Measurements from ENCODE around the gene CLEC16A. TPM values are rescaled to one million over a fixed set of nuclear protein-coding genes. Genes with fewer than 3 reads are reported as not detected.

Gene CLEC16A
- total and polyA plus RNA-seq, 2 experiments from 2014 or later = 9.9 to 24.1 TPM

DNA sequence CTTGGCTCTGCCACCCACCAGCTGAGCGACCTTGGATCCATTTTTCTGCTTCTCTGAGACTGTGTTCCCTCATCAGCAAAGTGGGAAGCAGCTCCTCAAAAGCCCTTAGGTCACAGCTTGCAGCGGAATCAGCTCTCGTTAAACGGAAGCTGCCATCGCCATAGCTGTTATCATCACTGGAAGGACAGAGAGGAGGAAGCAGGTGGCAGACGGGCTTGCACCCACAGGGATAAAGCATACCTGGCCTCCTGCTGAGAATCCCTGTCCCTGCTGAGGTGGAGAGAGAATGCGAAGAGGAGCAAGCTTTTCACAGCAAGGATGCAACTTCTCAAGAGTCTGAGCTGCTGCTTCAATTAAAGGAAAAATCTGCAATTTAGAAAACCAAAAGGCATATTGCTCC, 106.6 kb downstream of the CLEC16A start (continued):
- TF ChIP-seq, protein P1, sequence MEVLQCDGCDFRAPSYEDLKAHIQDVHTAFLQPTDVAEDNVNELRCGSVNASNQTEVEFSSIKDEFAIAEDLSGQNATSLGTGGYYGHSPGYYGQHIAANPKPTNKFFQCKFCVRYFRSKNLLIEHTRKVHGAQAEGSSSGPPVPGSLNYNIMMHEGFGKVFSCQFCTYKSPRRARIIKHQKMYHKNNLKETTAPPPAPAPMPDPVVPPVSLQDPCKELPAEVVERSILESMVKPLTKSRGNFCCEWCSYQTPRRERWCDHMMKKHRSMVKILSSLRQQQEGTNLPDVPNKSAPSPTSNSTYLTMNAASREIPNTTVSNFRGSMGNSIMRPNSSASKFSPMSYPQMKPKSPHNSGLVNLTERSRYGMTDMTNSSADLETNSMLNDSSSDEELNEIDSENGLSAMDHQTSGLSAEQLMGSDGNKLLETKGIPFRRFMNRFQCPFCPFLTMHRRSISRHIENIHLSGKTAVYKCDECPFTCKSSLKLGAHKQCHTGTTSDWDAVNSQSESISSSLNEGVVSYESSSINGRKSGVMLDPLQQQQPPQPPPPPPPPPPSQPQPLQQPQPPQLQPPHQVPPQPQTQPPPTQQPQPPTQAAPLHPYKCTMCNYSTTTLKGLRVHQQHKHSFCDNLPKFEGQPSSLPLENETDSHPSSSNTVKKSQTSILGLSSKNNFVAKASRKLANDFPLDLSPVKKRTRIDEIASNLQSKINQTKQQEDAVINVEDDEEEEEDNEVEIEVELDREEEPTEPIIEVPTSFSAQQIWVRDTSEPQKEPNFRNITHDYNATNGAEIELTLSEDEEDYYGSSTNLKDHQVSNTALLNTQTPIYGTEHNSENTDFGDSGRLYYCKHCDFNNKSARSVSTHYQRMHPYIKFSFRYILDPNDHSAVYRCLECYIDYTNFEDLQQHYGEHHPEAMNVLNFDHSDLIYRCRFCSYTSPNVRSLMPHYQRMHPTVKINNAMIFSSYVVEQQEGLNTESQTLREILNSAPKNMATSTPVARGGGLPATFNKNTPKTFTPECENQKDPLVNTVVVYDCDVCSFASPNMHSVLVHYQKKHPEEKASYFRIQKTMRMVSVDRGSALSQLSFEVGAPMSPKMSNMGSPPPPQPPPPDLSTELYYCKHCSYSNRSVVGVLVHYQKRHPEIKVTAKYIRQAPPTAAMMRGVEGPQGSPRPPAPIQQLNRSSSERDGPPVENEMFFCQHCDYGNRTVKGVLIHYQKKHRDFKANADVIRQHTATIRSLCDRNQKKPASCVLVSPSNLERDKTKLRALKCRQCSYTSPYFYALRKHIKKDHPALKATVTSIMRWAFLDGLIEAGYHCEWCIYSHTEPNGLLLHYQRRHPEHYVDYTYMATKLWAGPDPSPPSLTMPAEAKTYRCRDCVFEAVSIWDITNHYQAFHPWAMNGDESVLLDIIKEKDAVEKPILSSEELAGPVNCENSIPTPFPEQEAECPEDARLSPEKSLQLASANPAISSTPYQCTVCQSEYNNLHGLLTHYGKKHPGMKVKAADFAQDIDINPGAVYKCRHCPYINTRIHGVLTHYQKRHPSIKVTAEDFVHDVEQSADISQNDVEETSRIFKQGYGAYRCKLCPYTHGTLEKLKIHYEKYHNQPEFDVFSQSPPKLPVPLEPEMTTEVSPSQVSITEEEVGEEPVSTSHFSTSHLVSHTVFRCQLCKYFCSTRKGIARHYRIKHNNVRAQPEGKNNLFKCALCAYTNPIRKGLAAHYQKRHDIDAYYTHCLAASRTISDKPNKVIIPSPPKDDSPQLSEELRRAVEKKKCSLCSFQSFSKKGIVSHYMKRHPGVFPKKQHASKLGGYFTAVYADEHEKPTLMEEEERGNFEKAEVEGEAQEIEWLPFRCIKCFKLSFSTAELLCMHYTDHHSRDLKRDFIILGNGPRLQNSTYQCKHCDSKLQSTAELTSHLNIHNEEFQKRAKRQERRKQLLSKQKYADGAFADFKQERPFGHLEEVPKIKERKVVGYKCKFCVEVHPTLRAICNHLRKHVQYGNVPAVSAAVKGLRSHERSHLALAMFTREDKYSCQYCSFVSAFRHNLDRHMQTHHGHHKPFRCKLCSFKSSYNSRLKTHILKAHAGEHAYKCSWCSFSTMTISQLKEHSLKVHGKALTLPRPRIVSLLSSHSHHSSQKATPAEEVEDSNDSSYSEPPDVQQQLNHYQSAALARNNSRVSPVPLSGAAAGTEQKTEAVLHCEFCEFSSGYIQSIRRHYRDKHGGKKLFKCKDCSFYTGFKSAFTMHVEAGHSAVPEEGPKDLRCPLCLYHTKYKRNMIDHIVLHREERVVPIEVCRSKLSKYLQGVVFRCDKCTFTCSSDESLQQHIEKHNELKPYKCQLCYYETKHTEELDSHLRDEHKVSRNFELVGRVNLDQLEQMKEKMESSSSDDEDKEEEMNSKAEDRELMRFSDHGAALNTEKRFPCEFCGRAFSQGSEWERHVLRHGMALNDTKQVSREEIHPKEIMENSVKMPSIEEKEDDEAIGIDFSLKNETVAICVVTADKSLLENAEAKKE (CRISPR knock-in tag; IDR thresholded peaks at IDR 0.05) = no peak
- no peak for TF ChIP-seq JUNB (IDR thresholded peaks at IDR 0.05; ENCODE audit: unreplicated experiment)
- TF ChIP-seq ZNF114 (CRISPR knock-in tag; IDR thresholded peaks at IDR 0.05) = no peak
- no peak for TF ChIP-seq CREB1 (CRISPR knock-in tag; IDR thresholded peaks at IDR 0.05; ENCODE audit: low read depth)
- TF ChIP-seq POLR2AphosphoS5 (IDR thresholded peaks at IDR 0.05; ENCODE audit: low read depth) = no peak

DNA sequence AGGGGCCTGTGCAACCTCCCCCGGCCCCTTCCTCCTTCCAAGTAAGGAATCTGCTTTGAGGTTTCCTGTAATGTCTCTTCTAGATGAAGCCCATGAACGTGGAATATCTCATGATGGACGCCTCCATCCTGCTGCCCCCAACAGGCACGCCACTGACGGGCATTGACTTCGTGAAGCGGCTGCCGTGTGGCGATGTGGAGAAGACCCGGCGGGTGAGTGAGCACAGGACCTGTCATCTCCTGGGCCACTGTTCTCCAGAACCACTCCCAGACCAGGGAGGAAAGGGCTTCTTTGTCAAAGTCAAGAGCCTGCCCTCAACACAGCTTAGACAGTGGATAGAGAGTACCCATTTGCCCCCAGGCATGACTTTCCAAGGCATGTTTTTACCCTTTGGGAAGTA, 107.1 kb downstream of the CLEC16A start:
- Histone ChIP-seq H3K4me2 (no peak overlapping the region), H3F3A (replicated peaks; ENCODE audit: low read depth) (no peaks in the 10 kb centered on the region), H3K79me2 (replicated peaks; ENCODE audit: insufficient read depth) (no peaks in the 10 kb centered on the region), H4K20me1 (replicated peaks; ENCODE audit: insufficient read depth) (no peaks in the 10 kb centered on the region), H3K27ac (ENCODE audit: low read depth) (no peak overlapping the region), H3K27me3 (ENCODE audit: insufficient read depth) (no peaks in the 10 kb centered on the region), H2AFZ (no peak overlapping the region), H3K36me3 (ENCODE audit: insufficient read depth) (no peaks in the 10 kb centered on the region), H3K9me2 (ENCODE audit: insufficient read depth) (no peaks in the 10 kb centered on the region), H3K4me3 (no peak overlapping the region), H3K4me1 (ENCODE audit: insufficient read depth) (peaks cover 6% of the 10 kb centered on the region)
- no peak overlapping the region for H3K4me3 Mint-ChIP-seq
- no peak overlapping the region for H3K27ac Mint-ChIP-seq
- peaks cover 5% of the 10 kb centered on the region for H3K27me3 Mint-ChIP-seq (ENCODE audit: insufficient read depth, low read depth, poor library complexity)
- H3K4me1 Mint-ChIP-seq = peaks cover 23% of the 10 kb centered on the region
- no peak for DNase-seq (ENCODE audit: low spot score)
- H3K36me3 Mint-ChIP-seq (ENCODE audit: low read depth) = no peaks in the 10 kb centered on the region
- ATAC-seq = no peak
- no peaks in the 10 kb centered on the region for H3K9me3 Mint-ChIP-seq
- TF ChIP-seq ZNF331 (CRISPR knock-in tag; IDR thresholded peaks at IDR 0.05; ENCODE audit: low read depth) (no peak), JUNB (IDR thresholded peaks at IDR 0.05; ENCODE audit: unreplicated experiment) (no peak), ZNF114 (CRISPR knock-in tag; IDR thresholded peaks at IDR 0.05) (no peak), NANOG (IDR thresholded peaks at IDR 0.05; ENCODE audit: borderline replicate concordance) (no peak), CTCF (conservative IDR thresholded peaks at IDR 0.05; ENCODE audit: low read depth in 2 of 2) (no peak), POLR2AphosphoS5 (IDR thresholded peaks at IDR 0.05; ENCODE audit: low read depth) (no peak), STAT1 (IDR thresholded peaks at IDR 0.05; ENCODE audit: unreplicated experiment) (no peak), ETS1 (IDR thresholded peaks at IDR 0.05) (no peak)

Measured in GM23338 (cell line).